K562 (cell line): ENCODE results near the gene NPM3. TPM values are rescaled to one million over a fixed set of nuclear protein-coding genes. Genes with fewer than 3 reads are reported as not detected.
A peak's percentile ranks its signal among the peaks of the same experiment; 100 is the strongest.

Experiments
- CBX2 ChIP-seq: fragments of 200-600 bp; sonication (generic); IDR thresholded peaks from one replicate; pipeline ENCODE4 v1.6.1; 2012; ENCODE audit warnings: mild to moderate bottlenecking, low read length, inconsistent platforms; ENCODE audit not compliant: insufficient read depth, poor library complexity, severe bottlenecking
- CBX5 ChIP-seq: IDR thresholded peaks from 2 replicates; pipeline ENCODE4 v1.6.1; 2014; ENCODE audit warnings: low read depth, borderline replicate concordance
- ETV6 ChIP-seq, 3 experiments: fragments of 150-350 bp in 1 of 3; sonication (generic) in 1 of 3; formaldehyde crosslinking in 1 of 3; IDR thresholded peaks; 2 replicates each; pipeline versions ENCODE4 v1.6.1 to v1.8.0; 2014 to 2022; ENCODE audit warnings: borderline replicate concordance in 2 of 3, low read depth in 2 of 3, antibody characterized with exemption in 1 of 3, low read length in 1 of 3, mild to moderate bottlenecking in 1 of 3, missing genetic modification reagents in 1 of 3
- EWSR1 ChIP-seq: fragments of 450-650 bp; IDR thresholded peaks from 2 replicates; pipeline ENCODE4 v1.6.1; 2018; ENCODE audit warnings: borderline replicate concordance, mild to moderate bottlenecking, low read depth, moderate library complexity; ENCODE audit not compliant: partially characterized antibody
- L3MBTL2 ChIP-seq: fragments of 450-650 bp; IDR thresholded peaks from 2 replicates; pipeline ENCODE4 v1.6.1; 2016; ENCODE audit warnings: mild to moderate bottlenecking, moderate library complexity
- LEF1 ChIP-seq: fragments of 450-650 bp; IDR thresholded peaks from 2 replicates; pipeline ENCODE4 v1.6.1; 2016; ENCODE audit warnings: mild to moderate bottlenecking
- MBD2 ChIP-seq: sonication (generic); IDR thresholded peaks from 2 replicates; pipeline ENCODE4 v1.6.1; 2016; ENCODE audit warnings: low read depth, borderline replicate concordance
- MEF2A ChIP-seq: IDR thresholded peaks from 2 replicates; pipeline ENCODE4 v1.6.1; 2011; ENCODE audit warnings: low read depth, mild to moderate bottlenecking, low read length, moderate library complexity; ENCODE audit not compliant: control insufficient read depth
- NUFIP1 ChIP-seq: fragments of 450-650 bp; IDR thresholded peaks from 2 replicates; pipeline ENCODE4 v1.6.1; 2018; ENCODE audit not compliant: partially characterized antibody
- PCBP2 ChIP-seq: fragments of 200-400 bp; formaldehyde crosslinking; IDR thresholded peaks from 2 replicates; pipeline ENCODE4 v1.6.1; 2018; ENCODE audit warnings: low read length, low read depth, mild to moderate bottlenecking, moderate library complexity; ENCODE audit not compliant: poor library complexity, severe bottlenecking
- RBFOX2 ChIP-seq: fragments of 200-400 bp; formaldehyde crosslinking; IDR thresholded peaks from 2 replicates; pipeline ENCODE4 v1.6.1; 2017; ENCODE audit warnings: low read depth, mild to moderate bottlenecking, low read length, moderate library complexity
- SIN3B ChIP-seq: fragments of 450-650 bp; IDR thresholded peaks from 2 replicates; pipeline ENCODE4 v1.6.1; 2017; ENCODE audit warnings: low read depth, mild to moderate bottlenecking, moderate library complexity
- SPI1 ChIP-seq: IDR thresholded peaks from 2 replicates; pipeline ENCODE4 v1.6.1; 2011; ENCODE audit warnings: low read depth, low read length, control low read depth, borderline replicate concordance
- SREBF1 ChIP-seq: fragments of 150-350 bp; IDR thresholded peaks from 2 replicates; pipeline ENCODE4 v1.6.1; 2014; ENCODE audit warnings: antibody characterized with exemption, low read depth, low read length, borderline replicate concordance
- SRSF1 ChIP-seq: fragments of 200-400 bp; formaldehyde crosslinking; IDR thresholded peaks from 2 replicates; pipeline ENCODE4 v1.6.1; 2017; ENCODE audit warnings: mild to moderate bottlenecking, low read depth, low read length, moderate library complexity
- ZNF76 ChIP-seq: fragments of 250-450 bp; sonication (Bioruptor Pico); IDR thresholded peaks from 2 replicates; pipeline ENCODE4 v1.4.0; 2020; ENCODE audit warnings: mild to moderate bottlenecking, moderate library complexity, borderline replicate concordance
- polyA plus RNA-seq, 8 experiments: library from polyadenylated mRNA; depleted of rRNA in 4 of 8; stranded (reverse) in 5 of 8; unstranded in 3 of 8; fragments of >200 nt; fragmentation: Nextera tagmentation in 2 of 8; fragmentation: Illumina TruSeq in 1 of 8; extraction: Ambion mirVana in 2 of 8; extraction: Trizol in 1 of 8; gene quantifications; 2 replicates each; pipeline versions ENCODE4 v1.2.1 to v1.2.3, GENCODE V29; 2011 to 2014; ENCODE audit warnings: inconsistent platforms in 1 of 8, missing spikeins in 1 of 8
- total RNA-seq, 7 experiments: library from RNA; depleted of rRNA in 6 of 7; stranded (reverse); fragments of >200 nt in 6 of 7; fragmentation: Illumina TruSeq in 2 of 7; extraction: Trizol in 2 of 7; gene quantifications; 2 replicates each; pipeline versions ENCODE4 v1.2.1 to v1.2.3, GENCODE V29; 2011 to 2021; ENCODE audit warnings: low replicate concordance in 1 of 7
- TF ChIP-seq, protein P1 (sequence below): sonication (generic); formaldehyde crosslinking; IDR thresholded peaks from 2 replicates; pipeline ENCODE4 v1.8.0; 2023; ENCODE audit warnings: mild to moderate bottlenecking, missing genetic modification reagents
- TF ChIP-seq, protein P2 (sequence below), 2 experiments: fragments of 150-350 bp in 1 of 2; IDR thresholded peaks; 2 replicates each; pipeline ENCODE4 v1.6.1; 2012 to 2016; ENCODE audit warnings: low read depth in 2 of 2, low read length in 2 of 2, mild to moderate bottlenecking in 1 of 2, moderate library complexity in 1 of 2
- TF ChIP-seq, protein P3 (sequence below), 2 experiments: fragments of 200-800 bp in 1 of 2; sonication (Bioruptor generic) in 1 of 2; sonication (generic) in 1 of 2; formaldehyde crosslinking in 1 of 2; IDR thresholded peaks in 1 of 2; conservative IDR thresholded peaks in 1 of 2; 2 replicates each; pipeline versions ENCODE4 v1.5.0 to v1.6.1; 2016 to 2020; ENCODE audit warnings: missing compliant biosample characterization in 1 of 2, missing genetic modification characterization in 1 of 2, missing genetic modification reagents in 1 of 2

Gene NPM3
- total and polyA plus RNA-seq, 9 of the 15 experiments (the other 6 are each of a cell fraction or from before 2014, with no cell fraction given): 15.2 to 239 (median 114) TPM

DNA sequence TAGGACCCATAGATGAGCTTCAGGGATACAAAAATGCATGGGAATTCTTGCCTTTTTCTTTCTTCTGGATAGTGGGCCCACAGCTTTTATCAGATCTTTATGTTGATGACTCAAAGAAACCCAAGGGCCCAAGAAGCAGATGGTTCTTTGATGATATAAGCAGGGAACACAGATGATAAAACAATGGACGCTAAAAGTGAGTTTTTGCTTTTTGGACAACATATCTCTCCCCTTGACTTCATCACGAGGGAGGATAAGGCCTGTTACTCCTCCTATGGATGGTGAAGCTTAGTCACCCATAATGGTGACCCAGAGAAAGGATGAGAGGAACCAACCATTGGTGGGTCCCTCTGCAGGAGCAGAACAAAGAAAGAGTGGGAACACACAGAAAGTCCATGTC lies 41.5 kb upstream of the NPM3 start (continued):
- TF ChIP-seq SIN3B (no peak), NUFIP1 (no peak), MBD2 (0 out of 2 replicates have a peak, but pooled peaks have one; percentile 34), SREBF1 (no peak), CBX5 (no peak), CBX2 (no peak), SPI1 (no peak), L3MBTL2 (peak; percentile 34; the same call in 1 of the 2 replicates), MEF2A (no peak), SRSF1 (no peak), LEF1 (peak; percentile 100), PCBP2 (no peak), EWSR1 (no peak), RBFOX2 (no peak), ETV6 (IDR thresholded peaks at IDR 0.05; ENCODE audit: borderline replicate concordance in 1 of 2, low read depth in 2 of 2, low read length in 1 of 2) (no peak), ETV6 (CRISPR knock-in tag; IDR thresholded peaks at IDR 0.05; ENCODE audit: borderline replicate concordance) (no peak), ZNF76 (CRISPR knock-in tag) (no peak)
- TF ChIP-seq, protein P1, sequence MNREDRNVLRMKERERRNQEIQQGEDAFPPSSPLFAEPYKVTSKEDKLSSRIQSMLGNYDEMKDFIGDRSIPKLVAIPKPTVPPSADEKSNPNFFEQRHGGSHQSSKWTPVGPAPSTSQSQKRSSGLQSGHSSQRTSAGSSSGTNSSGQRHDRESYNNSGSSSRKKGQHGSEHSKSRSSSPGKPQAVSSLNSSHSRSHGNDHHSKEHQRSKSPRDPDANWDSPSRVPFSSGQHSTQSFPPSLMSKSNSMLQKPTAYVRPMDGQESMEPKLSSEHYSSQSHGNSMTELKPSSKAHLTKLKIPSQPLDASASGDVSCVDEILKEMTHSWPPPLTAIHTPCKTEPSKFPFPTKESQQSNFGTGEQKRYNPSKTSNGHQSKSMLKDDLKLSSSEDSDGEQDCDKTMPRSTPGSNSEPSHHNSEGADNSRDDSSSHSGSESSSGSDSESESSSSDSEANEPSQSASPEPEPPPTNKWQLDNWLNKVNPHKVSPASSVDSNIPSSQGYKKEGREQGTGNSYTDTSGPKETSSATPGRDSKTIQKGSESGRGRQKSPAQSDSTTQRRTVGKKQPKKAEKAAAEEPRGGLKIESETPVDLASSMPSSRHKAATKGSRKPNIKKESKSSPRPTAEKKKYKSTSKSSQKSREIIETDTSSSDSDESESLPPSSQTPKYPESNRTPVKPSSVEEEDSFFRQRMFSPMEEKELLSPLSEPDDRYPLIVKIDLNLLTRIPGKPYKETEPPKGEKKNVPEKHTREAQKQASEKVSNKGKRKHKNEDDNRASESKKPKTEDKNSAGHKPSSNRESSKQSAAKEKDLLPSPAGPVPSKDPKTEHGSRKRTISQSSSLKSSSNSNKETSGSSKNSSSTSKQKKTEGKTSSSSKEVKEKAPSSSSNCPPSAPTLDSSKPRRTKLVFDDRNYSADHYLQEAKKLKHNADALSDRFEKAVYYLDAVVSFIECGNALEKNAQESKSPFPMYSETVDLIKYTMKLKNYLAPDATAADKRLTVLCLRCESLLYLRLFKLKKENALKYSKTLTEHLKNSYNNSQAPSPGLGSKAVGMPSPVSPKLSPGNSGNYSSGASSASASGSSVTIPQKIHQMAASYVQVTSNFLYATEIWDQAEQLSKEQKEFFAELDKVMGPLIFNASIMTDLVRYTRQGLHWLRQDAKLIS (CRISPR knock-in tag): no peak
- TF ChIP-seq, protein P2, sequence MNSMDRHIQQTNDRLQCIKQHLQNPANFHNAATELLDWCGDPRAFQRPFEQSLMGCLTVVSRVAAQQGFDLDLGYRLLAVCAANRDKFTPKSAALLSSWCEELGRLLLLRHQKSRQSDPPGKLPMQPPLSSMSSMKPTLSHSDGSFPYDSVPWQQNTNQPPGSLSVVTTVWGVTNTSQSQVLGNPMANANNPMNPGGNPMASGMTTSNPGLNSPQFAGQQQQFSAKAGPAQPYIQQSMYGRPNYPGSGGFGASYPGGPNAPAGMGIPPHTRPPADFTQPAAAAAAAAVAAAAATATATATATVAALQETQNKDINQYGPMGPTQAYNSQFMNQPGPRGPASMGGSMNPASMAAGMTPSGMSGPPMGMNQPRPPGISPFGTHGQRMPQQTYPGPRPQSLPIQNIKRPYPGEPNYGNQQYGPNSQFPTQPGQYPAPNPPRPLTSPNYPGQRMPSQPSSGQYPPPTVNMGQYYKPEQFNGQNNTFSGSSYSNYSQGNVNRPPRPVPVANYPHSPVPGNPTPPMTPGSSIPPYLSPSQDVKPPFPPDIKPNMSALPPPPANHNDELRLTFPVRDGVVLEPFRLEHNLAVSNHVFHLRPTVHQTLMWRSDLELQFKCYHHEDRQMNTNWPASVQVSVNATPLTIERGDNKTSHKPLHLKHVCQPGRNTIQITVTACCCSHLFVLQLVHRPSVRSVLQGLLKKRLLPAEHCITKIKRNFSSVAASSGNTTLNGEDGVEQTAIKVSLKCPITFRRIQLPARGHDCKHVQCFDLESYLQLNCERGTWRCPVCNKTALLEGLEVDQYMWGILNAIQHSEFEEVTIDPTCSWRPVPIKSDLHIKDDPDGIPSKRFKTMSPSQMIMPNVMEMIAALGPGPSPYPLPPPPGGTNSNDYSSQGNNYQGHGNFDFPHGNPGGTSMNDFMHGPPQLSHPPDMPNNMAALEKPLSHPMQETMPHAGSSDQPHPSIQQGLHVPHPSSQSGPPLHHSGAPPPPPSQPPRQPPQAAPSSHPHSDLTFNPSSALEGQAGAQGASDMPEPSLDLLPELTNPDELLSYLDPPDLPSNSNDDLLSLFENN (IDR thresholded peaks at IDR 0.05; ENCODE audit: low read depth in 2 of 2, low read length in 2 of 2): 0 out of 4 replicates have a peak, but pooled peaks of 1 of the 2 experiments have one; percentile 33
- TF ChIP-seq, protein P3, sequence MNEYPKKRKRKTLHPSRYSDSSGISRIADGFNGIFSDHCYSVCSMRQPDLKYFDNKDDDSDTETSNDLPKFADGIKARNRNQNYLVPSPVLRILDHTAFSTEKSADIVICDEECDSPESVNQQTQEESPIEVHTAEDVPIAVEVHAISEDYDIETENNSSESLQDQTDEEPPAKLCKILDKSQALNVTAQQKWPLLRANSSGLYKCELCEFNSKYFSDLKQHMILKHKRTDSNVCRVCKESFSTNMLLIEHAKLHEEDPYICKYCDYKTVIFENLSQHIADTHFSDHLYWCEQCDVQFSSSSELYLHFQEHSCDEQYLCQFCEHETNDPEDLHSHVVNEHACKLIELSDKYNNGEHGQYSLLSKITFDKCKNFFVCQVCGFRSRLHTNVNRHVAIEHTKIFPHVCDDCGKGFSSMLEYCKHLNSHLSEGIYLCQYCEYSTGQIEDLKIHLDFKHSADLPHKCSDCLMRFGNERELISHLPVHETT (CRISPR knock-in tag; conservative IDR thresholded peaks at IDR 0.05 in 1 of 2, IDR thresholded peaks at IDR 0.05 in 1 of 2): peak in 1 of 2 experiments; percentile 57; a peak in 1 of 4 replicates
